Dermis blood vessel endothelial cell (primary cell): ENCODE results near the gene GAREM2. TPM values are rescaled to one million over a fixed set of nuclear protein-coding genes. Genes with fewer than 3 reads are reported as not detected.

ENCODE experiments used
- DNase-seq: peaks from one replicate; pipeline ENCODE4 v3.0.0; 2010
- total RNA-seq: library from RNA; depleted of rRNA; stranded (reverse); fragments of >200 nt; gene quantifications from 2 replicates; pipeline ENCODE4 v1.2.3, GENCODE V29; 2014

The GAREM2 gene
- total RNA-seq, 1 donor from 2014 or later: 0.68 TPM

DNA sequence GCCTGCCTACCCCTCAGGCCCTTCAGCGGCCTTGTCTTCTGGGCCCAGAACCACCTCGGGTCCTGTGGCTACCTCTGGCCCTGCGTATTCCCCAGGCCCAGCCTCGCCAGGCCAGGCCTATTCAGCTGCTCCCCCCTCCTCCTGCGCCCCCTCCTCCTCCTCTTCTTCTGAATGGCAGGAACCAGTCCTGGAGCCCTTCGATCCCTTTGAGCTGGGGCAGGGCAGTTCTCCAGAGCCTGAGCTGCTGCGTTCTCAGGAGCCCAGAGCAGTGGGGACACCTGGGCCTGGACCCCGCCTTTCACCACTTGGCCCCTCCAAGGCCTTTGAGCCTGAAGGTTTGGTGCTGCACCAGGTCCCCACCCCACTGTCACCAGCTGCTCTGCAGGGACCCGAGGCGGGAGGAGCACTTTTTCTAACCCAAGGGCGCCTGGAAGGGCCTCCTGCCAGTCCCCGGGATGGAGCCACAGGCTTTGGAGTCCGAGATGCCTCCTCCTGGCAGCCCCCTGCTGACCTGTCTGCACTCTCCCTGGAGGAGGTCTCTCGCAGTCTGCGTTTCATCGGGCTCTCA is 14.7 kb downstream of the GAREM2 start:
- no peak for DNase-seq

DNA sequence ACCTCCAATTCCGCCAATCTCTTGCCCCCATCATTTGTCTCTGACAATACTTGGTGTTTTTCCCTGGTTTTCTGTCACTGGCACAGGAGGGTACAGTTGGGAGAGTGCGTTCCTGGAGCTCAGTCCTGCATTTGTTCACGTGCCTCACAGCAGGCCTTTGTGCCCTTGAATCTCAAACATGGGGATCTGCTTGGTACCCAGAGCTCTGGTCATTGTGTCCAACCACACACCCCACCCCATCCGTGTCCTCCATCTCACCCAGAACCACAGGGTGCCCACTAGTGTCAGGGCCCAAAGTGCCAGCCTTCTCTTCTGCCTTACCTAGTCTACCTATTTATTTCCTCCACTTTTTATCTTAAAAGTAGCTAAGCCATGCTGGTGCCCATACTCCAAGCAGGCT is 16.2 kb downstream of the GAREM2 start:
- no peak for DNase-seq

DNA sequence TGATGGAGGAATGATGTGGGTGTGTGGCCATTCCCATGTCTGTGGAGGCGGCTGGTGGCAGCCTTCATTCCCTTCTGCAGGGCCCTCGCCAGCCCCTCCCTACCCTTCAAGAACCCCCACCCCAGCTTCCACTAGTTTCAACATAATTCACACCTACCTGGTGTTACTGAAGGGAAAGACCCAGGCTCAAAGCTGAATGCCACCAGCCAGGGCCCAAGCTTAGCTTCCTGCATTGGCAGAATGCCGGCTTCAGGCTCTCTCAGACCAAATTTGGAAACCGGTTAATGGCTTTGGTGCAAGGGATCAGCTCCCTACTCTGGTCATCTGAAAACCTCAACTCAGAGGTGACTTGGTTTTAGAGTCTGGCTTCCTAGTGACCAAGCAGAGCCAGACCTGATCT is 16.9 kb downstream of the GAREM2 start:
- no peak for DNase-seq

DNA sequence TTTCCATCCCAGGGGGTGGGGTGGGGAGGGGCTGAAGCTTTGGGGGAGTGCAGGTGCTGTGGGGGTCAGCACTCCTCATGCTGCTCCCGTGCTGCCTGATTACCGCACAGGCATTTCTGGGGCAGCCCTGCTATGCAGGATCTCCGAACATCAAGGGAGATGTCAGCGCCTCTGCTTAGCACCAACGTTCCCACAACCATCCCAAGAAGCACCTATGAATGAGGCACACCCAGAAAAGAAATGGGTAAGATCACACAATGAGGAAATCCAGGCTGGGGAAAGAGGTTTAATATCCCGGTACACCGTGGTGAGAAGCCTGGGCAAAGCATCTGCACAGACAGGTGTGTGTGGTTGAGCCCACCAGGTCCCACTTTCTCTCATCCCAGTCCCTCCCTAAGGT is 17.5 kb downstream of the GAREM2 start:
- DNase-seq: no peak

DNA sequence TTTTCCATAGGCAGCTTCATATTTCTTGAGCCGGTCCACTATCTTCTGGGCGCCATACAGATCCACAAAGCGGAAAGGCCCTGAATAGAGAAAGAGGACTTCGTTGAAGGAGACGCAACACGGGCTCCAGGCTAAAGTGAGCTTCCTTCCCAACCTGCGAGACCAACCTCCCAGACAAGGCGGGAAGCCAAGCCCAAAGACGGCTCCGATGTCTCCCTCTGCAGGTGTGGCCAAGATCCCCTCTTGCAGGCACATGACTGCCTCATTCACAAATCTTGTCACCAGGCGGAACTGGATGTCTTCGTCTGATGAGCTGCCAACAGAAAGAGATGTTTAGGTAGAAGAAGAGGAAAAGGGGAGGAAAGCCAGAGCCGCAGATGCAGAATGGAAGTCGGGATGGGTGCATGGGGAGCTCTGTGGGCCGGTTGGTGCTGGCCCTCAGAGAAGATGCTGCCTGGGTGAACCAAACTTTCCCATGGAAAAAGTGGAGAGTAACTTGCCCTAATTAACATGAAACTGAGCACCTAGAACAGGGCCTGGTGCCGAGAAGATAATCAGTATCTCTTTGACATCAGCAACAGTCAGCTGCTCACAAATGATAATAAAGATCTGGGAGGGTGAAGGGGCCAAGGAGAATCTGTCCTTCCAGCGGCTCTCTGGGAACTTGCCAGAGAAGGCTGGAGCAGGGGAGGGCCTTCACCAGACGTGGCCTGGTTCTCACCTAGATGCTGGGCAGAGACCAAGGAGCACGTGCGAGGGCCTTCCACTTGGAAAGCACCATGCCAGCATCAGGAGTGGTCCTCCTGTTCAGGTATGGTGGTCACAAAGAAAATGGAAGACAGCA is 18.6 kb downstream of the GAREM2 start:
- no peak for DNase-seq

DNA sequence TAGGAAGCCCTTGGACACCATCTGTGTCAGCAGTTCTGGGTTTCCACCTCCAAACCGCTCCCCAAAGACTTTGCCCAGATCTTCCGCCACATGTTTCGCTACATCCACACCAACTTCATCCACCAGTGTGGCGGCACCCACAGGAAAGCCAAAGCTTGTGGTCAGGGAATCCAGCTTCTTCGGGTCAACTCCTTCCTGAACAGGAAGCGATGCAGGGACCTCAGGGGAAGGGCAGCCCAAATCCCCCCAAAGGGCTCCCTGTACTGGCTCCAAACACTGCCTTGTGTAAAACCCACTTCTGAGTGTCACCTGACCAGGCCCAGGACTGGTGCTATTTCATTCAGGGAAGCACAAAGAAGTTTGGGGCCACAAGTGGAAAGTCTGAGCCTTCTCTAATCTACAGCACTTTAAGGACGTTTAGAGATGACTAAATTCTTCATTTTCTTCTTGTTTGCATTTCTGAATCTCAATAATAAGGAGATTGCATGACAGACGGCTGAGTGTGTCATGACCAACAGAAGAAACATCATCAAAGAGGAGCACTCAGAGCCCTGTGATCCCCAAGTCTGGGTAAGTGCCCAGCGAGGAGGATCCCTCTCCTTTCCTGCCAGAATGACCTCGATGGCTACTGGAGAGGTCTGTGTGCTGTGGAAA is 20.8 kb downstream of the GAREM2 start:
- DNase-seq: no peak

DNA sequence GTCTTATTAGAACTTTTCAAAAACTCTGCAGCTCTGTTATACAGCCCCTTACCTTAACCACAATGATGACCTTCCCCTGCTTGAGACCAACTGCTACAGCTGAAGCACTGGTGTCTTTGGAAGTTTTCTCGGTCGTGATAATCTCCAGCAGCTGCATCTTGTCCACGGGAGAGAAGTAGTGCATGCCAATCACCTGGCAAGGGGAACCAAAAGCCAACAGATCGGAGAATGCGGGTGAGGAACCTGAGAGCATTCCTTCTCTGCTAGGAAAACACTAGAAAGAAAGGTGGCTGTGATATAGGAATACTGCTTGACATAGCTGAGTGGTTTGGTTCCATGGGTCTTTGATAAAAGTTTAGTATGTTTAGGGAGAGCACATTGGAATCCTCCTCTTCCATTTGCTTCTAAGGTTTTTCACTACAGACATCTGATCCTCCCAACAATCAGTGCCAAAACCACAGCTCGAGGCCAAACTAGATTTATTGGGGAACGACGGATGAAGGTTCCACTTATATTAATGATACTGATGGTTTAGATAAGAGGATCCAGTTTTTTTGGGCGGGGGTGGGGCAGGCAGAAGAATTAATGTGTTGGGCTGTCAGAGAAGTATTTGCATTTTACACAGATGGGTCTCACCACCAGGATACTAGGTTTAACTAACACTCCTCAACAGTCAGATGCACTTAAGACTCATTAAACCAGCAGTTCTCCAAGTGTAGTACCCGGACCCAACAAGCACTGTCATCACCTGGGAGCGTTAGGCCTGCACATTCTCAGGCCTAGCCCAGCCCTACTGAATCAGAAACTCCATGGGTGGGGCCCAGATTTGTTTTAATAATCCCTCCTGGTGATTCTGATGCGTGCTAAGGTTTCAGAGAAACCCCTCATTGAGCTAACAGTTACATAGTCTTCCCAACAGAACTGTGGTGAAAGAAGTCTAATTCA is 22.4 kb downstream of the GAREM2 start:
- DNase-seq: no peak

DNA sequence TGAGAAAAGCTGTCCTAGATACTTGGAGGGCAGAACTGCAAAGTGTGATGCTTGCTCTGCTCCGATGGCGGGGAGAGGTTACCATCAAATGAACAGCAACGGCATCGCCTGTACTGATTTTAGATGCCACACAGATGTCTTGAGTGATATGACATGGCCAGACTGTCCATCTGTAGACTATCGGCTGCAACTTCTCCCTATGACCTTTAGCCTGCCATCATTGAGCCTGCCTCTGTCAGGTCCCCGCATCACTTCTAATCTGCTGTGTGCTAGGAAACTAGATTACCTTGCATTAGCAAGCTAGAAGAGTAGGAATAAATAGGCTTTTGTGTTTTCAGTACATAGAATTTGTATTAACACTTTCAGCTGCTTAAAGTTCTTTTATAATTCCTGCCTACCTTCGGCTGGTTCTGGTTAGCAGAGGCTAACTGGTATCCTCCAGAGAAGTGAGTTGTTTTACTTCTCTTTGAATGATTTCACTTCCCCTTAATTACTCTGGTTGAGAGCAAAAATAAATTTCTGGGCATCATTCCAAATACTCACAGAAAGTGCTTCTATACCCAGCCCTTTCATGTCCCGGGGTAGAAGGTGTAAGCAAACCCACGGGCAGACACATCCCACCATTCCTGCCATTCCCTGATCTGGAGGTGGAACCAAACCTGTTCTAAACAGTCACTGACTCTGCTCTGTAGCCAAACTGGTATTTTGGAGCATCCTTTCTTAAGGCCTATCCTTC is 24.0 kb downstream of the GAREM2 start:
- peak; percentile 48 for DNase-seq

DNA sequence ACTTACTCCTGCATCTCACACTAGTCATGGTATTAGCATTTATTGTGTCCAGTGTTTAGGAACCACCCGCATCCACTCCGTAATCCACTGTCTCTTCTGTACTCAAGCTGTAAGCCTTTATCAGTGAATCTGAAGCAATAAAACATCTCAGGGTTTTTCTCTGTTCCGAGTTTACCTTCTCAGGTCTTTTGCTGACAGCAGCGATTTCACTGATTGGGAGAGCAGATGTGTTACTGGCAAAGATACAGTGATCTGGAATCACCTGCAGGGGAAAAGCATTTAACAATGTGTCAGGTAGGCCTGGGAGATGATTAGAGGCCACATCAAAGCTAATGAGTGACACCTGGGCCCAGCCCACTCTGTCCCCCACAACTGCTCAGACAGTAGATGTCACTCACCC is 24.6 kb downstream of the GAREM2 start:
- DNase-seq: no peak

DNA sequence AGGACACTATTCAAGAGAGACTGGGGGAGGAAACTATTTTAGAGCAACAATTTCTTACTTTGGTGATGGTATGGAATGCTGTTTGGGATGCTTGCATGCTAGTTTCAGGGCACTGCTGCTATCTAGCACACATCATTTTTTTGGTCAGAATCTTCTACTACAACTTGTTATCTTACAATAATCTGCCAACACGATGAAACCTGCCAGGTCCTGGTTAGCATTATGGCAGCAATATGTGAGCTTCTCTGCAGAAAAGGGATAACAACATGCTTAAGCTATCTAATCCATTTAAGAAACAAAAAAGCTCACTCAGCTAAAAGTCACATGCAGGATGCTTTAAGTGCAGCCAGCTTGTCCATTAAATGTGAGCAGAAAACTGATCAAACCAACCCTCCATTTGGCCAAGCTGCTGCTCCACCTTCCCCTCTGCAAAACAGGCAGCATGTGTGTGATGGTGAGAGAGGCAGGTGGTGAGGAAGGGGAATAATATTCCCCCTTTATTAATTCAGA is 30.1 kb downstream of the GAREM2 start:
- DNase-seq: no peak

DNA sequence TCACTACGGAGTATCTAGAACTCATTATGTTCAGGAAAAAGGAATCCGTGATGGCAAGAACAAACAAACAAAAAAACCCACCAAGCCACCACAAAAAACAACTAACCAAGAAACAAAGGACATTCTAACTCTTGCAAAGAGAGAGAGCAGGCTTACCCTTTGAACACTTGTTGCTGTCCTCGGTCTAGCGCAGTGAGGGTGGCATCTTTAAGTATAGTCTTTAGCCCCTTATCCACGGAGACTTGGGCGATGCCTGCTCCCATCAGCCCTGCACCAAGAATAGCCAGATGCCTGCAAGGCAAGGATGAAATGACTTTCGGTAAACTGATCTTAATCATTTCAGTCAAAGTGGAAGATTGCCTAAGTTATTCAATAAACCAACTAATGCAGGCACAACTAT is 31.0 kb downstream of the GAREM2 start:
- DNase-seq: no peak

DNA sequence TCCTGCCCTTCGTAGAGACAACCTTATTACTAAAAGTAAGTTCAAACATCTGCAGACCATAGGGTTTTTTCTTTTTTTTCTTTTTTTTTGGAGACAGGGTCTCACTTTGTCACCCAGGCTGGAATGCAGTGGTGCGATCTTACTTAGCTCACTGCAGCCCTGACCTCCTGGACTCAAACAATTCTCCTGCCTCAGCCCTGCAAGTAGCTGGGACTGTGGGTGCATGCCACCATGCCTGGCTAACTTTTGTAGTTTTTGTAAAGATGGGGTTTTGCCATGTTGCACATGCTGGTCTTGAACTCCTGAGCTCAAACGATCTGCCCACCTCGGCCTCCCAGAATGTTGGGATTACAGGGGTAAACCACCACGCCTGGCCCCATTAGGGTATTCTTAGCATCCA is 39.1 kb downstream of the GAREM2 start:
- no peak for DNase-seq

DNA sequence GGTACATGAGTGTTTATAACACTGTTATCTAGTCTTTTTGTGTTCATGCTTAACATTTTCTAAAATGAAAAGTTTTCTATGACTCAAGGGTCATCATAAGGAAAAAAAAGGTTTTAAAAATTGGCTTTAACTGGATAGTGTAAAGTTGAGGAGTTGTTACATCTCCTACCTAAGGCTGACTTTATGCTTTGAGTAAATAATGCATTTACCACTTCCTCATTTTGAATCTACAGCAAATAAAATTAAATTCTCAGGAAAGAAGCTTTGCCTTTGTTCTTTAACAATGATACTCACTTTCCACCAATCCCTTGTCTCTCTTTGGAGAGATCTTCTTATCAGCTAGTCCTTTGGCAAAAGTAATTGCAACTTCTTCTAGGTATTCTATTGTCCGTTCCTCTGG is 41.9 kb downstream of the GAREM2 start:
- DNase-seq: no peak

DNA sequence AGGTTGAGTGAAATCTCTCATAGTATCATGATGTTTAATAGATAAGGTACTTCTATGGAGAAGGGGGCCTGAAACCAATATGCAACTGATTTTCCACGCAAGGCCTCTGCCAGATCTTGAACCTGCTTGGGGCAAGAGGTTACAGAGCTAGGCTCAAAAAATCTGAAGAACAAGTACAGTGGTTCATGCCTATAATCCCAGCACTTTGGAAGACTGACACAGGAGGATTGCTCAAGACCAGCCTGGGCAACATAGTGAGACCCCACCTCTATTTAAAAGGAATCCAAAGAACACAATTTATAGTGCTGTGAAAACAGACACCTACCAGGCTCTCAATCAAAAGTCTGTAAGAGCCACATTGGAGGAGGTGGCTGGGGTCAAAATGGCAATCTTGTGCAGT is 42.9 kb downstream of the GAREM2 start:
- no peak for DNase-seq

DNA sequence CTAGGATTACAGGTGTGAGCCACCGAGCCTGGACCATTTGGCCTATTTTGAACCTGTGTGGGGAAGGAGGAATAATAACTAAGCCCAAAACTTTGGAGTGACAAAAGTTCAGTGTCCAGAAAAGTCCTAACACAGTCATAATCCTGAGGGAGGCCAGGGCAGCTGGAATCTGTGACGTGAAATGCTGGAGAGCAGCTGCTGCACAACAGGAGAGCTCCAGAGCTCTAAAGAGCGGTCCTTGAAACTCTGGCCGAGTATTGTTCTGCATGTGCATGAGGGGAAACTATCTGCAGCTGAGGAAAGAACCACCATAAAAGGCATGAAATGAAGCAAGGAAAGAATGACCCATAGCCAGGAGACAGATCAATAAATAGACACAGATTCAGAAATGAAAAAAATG is 43.7 kb downstream of the GAREM2 start:
- no peak for DNase-seq

DNA sequence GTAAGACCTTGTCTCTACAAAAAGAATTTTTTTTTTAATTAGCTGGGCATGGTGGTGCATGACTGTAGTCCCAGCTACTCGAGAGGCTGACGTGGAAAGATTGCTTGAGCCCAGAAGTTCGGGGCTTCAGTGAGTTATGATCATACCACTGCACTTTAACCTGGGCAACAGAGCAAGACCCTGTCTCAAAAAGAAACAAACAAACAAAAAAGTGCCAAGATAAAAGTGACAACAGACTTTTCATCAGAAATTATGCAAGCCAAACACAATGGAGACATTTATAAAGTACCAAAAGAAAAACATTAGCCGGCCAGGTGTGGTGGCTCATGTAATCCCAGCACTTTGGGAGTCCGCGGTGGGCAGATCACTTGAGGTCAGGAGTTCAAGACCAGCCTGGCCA is 44.8 kb downstream of the GAREM2 start:
- DNase-seq: no peak

DNA sequence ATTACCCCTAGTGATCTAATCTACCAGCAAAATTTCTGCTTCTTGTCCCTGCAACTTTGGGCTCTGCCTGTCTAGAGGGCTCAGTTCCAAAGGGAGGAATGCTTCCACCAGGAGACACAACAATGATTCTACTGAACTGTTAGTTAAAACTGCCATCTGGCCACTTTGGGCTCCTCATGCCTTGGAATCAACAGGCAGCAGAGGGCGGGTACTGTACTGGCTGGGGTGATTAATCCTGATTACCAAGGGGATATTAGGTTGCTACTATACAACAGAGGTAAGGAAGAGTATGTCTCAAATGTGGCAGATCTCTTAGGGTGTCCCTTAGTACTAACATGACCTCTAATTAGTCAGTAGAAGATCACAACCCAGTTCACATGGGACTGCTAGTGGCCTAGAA is 50.1 kb downstream of the GAREM2 start:
- no peak for DNase-seq

DNA sequence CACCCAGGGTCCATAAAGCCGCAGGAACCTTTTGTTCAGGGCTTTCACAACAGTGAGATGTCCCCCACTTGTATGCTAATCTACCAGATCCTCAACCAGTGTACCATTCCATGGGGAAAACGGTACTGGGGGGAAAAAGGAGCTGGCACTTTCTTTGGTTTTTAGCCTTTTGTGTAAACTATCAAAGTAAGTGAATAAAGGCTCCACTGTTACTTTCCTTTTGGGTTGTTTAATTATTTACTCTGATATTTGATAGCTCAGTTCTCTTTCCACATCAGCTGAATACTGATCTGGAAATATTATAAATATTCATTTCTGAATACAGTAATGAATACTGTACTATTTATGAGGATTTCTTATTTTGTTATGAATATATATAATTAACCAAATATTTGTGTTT is 51.2 kb downstream of the GAREM2 start:
- DNase-seq: no peak

DNA sequence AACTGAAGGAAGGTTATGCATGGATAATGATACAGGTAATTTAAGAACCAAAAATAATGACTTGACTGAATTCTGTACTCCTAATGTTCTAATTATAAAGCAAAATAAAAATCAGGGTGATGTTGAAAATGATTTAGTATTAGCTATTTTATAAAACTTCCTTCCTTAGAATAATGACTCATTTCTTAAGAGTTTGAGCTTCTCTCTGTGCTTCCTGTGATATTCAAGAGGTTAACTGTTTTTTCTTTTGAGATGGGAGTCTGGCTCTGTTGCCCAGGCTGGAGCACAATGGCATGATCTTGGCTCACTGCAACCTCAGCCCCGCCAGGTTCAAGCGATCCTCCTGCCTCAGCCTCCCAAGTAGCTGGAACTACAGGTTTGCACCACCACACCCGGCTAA is 56.7 kb downstream of the GAREM2 start:
- DNase-seq: peak; percentile 57

DNA sequence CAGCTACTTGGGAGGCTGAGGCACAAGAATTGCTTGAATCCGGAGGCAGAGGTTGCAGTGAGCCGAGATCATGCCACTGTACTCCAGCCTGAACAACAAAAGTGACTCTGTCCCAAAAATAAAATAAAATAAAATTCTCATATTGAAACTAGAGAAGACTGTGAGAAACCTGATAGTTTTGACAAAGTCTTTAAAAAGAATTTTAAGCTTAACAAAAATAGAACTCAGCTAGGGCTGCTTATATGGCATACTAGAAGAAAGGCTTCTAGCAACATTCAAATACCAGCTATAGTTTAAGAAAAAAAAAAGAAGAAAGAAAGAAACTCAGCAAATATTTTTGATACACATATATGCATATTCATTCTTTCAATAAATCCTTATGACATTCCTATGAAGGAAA is 57.9 kb downstream of the GAREM2 start:
- DNase-seq: no peak

DNA sequence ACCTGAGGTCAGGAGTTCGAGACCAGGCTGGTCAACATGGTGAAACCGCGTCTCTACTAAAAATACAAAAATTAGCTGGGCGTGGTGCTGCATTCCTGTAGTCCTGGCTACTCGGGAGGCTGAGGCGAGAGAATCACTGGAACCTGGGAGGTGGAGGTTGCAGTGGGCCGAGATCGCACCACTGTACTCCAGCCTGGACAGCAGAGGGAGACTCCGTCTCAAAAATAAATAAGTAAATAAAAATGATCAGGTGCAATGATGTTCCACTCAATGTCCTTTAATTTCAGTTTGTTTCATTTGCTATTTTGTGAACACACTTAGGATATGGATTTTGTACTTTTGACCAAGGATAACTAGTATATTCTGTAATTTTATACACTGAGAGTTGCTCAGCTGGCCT is 62.2 kb downstream of the GAREM2 start:
- peak; percentile 24 for DNase-seq

DNA sequence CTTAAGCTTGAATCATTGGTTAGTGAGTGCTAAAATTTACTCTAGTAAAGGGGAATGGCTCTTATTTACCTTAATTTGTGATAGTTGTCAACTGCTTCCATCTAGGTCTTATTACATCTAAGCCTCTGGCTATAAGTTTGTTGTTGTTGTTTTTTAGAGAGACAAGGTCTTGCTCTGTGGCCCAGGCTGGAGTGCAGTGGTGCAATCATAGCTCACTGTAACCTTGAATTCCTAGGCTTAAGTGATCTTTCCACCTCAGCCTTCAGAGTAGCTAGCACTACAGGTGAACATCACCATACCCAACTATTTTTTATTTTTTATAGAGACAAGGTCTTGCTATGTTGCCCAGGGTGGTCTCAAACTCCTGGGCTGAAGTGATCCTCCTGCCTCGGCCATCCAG is 65.0 kb downstream of the GAREM2 start:
- no peak for DNase-seq
